Spinal cord (tissue), 10 donors: ENCODE measurements around the gene SMAD5. TPM values are rescaled to one million over a fixed set of nuclear protein-coding genes. Genes with fewer than 3 reads are reported as not detected.
A peak's percentile ranks its signal among the peaks of the same experiment; 100 is the strongest.

Experiments used
- DNase-seq, 6 donors: peaks; one replicate each; pipeline versions ENCODE4 v3.0.0 to v3.0.0-alpha.2; 2013 to 2015; ENCODE audit warnings: low spot score in 6 of 6, low read depth in 4 of 6
- H3K27ac ChIP-seq: one replicate; pipeline ENCODE4 v1.5.1; 2013; ENCODE audit warnings: low read depth, low read length, control low read depth
- H3K27me3 ChIP-seq: one replicate; pipeline ENCODE4 v1.6.1; 2013; ENCODE audit warnings: low read length; ENCODE audit not compliant: control insufficient read depth, insufficient read depth
- H3K36me3 ChIP-seq: one replicate; pipeline ENCODE4 v1.6.1; 2013; ENCODE audit warnings: low read length; ENCODE audit not compliant: control insufficient read depth, insufficient read depth
- H3K4me1 ChIP-seq: one replicate; pipeline ENCODE4 v1.6.1; 2013; ENCODE audit warnings: low read length; ENCODE audit not compliant: control insufficient read depth, insufficient read depth
- H3K4me3 ChIP-seq: one replicate; pipeline ENCODE4 v1.5.1; 2013; ENCODE audit warnings: low read depth, low read length, control low read depth
- H3K9me3 ChIP-seq: one replicate; pipeline ENCODE4 v1.6.1; 2013; ENCODE audit warnings: low read length; ENCODE audit not compliant: control insufficient read depth, insufficient read depth
- WGBS: methylation state at CpG from one replicate; pipeline ENCODE4 v1.1.5; 2013; ENCODE audit warnings: missing lambda C conversion rate; ENCODE audit not compliant: insufficient coverage; 5-methylcytosine and 5-hydroxymethylcytosine counted together
- polyA plus RNA-seq, 2 donors: library from polyadenylated mRNA; unstranded; fragments of 120-200 nt; gene quantifications; one replicate each; pipeline ENCODE4 v1.2.1, GENCODE V29; 2013; ENCODE audit not compliant: insufficient read length in 2 of 2
- total RNA-seq, 2 donors: library from RNA; depleted of rRNA in 1 of 2; stranded (reverse); fragments of 120-200 nt in 1 of 2; fragments of >200 nt in 1 of 2; gene quantifications; one replicate each; pipeline versions ENCODE4 v1.2.3 to v1.2.4, GENCODE V29; 2013 to 2014
- donor health status: healthy.

SMAD5 gene
- total and polyA plus RNA-seq, 4 donors: 30.5 to 89.0 (median 60.0) TPM

- Histone ChIP-seq H3K27me3 (no peaks in the 10 kb centered on the region), H3K27ac (no peak overlapping the region), H3K4me3 (no peak overlapping the region), H3K36me3 (no peaks in the 10 kb centered on the region), H3K4me1 (no peaks in the 10 kb centered on the region), H3K9me3 (no peaks in the 10 kb centered on the region)
- DNase-seq: no peak
These were observed 15.0 kb downstream of the SMAD5 start for GRCh38 chr5:136147632-136148031.

DNA sequence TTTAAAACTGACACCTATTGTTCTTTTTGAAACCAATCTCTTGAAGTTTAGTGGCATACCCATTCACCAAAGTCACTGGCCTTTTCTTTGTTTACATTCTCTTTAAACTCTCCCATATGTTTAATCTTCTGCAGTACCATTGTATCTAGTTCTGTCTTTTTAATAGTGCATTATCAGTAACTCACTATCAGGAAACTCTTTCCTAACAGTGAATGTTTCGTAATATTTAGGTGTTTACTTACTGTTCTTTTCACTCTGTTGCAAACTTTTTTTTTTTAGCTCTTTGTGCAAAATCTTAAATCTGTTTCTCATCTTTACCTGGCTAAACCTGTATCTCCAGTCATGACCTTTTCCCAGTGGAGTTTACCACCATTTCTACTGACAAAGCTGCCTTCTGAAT lies 17.2 kb downstream of the SMAD5 start:
- no peaks in the 10 kb centered on the region for H3K36me3 ChIP-seq
- WGBS: no CpG with 5 or more reads among the region's 1 CpG
- H3K4me3 ChIP-seq: no peak overlapping the region
- H3K4me1 ChIP-seq: no peaks in the 10 kb centered on the region
- H3K27me3 ChIP-seq: no peaks in the 10 kb centered on the region
- no peak for DNase-seq
- H3K27ac ChIP-seq: no peak overlapping the region
- no peaks in the 10 kb centered on the region for H3K9me3 ChIP-seq

GRCh38 chr5:136153581-136154236 lies 21.1 kb downstream of the SMAD5 start:
- no peaks in the 10 kb centered on the region for H3K4me1 ChIP-seq
- 85% methylated on average over 6 of the region's 11 CpGs for WGBS
- DNase-seq: no peak

DNA sequence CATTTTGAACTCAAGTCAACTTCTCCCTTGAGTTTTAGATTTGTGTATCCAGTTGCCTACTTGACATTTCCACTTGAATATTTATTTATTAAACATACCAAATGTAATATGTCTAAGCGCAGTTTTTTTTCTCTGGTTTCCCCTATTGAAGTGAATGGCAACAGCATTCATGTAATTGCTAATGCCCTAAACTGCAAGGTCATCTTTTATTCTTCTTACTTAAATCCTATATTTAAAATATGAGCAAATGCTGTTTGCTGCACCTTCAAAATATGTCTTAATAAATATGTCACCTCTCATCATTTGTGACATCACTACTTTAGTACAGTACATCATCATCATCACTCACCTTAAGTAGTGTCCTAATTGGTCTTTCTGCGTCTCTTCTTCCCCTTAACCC lies 22.4 kb downstream of the SMAD5 start:
- Histone ChIP-seq H3K36me3 (no peaks in the 10 kb centered on the region), H3K27me3 (no peaks in the 10 kb centered on the region), H3K4me1 (no peaks in the 10 kb centered on the region), H3K9me3 (no peaks in the 10 kb centered on the region), H3K4me3 (no peak overlapping the region), H3K27ac (no peak overlapping the region)
- DNase-seq: no peak
- WGBS: 100% methylated on average over 1 of the region's 2 CpGs

More at GRCh38 chr5:136153581-136154236, 21.1 kb downstream of the SMAD5 start:
- H3K4me3 ChIP-seq: no peak overlapping the region
- H3K27me3 ChIP-seq: no peaks in the 10 kb centered on the region
- no peaks in the 10 kb centered on the region for H3K9me3 ChIP-seq
- no peak overlapping the region for H3K27ac ChIP-seq
- no peaks in the 10 kb centered on the region for H3K36me3 ChIP-seq

DNA sequence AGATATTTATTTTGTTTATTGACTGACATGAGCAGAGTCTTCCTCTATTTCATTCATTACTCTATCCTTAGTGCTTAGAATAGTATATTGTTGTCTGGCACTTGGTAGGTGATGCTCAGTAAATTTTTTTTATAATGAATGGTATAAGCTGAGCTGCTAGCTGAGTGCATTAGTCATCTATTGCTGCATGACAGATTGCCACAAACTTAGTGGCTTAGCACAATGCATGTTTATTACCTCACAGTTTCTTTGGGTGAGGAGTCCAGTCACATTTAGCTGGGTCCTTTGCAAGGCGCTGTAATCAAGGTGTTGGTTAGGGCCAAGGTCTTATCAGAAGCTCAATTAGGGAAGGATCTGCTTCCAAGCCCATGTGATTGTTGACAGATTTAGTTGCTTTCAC lies 23.1 kb downstream of the SMAD5 start:
- Histone ChIP-seq H3K9me3 (no peaks in the 10 kb centered on the region), H3K27ac (no peak overlapping the region)
- WGBS: no CpG with 5 or more reads among the region's 1 CpG

GRCh38 chr5:136157514-136157913 lies 24.9 kb downstream of the SMAD5 start:
- Histone ChIP-seq H3K9me3 (no peaks in the 10 kb centered on the region), H3K27me3 (no peaks in the 10 kb centered on the region), H3K4me1 (no peaks in the 10 kb centered on the region), H3K27ac (no peak overlapping the region), H3K36me3 (no peaks in the 10 kb centered on the region), H3K4me3 (no peak overlapping the region)
- DNase-seq: no peak
- WGBS: no CpG with 5 or more reads among the region's 5 CpGs

More for the DNA sequence above, 23.1 kb downstream of the SMAD5 start:
- H3K4me3 ChIP-seq: no peak overlapping the region
- no peaks in the 10 kb centered on the region for H3K27me3 ChIP-seq
- no peaks in the 10 kb centered on the region for H3K4me1 ChIP-seq
- H3K36me3 ChIP-seq: no peaks in the 10 kb centered on the region
- no peak for DNase-seq

- no peak overlapping the region for H3K27ac ChIP-seq
- H3K36me3 ChIP-seq: peaks cover 7% of the 10 kb centered on the region
- peak in 1 of 6 donors; percentile 3 for DNase-seq
- H3K4me3 ChIP-seq: no peak overlapping the region
- H3K9me3 ChIP-seq: no peaks in the 10 kb centered on the region
- no peaks in the 10 kb centered on the region for H3K27me3 ChIP-seq
- no CpG with 5 or more reads among the region's 3 CpGs for WGBS
- no peaks in the 10 kb centered on the region for H3K4me1 ChIP-seq
These were observed 26.8 kb downstream of the SMAD5 start for GRCh38 chr5:136159457-136159856.

- H3K9me3 ChIP-seq: no peaks in the 10 kb centered on the region
- no peak overlapping the region for H3K4me3 ChIP-seq
- H3K4me1 ChIP-seq: no peaks in the 10 kb centered on the region
- peaks cover 7% of the 10 kb centered on the region for H3K36me3 ChIP-seq
- no peak overlapping the region for H3K27ac ChIP-seq
- WGBS: 0% methylated on average over 1 of the region's 4 CpGs
- H3K27me3 ChIP-seq: no peaks in the 10 kb centered on the region
- no peak for DNase-seq
These were observed 29.4 kb downstream of the SMAD5 start for GRCh38 chr5:136162008-136162407.

DNA sequence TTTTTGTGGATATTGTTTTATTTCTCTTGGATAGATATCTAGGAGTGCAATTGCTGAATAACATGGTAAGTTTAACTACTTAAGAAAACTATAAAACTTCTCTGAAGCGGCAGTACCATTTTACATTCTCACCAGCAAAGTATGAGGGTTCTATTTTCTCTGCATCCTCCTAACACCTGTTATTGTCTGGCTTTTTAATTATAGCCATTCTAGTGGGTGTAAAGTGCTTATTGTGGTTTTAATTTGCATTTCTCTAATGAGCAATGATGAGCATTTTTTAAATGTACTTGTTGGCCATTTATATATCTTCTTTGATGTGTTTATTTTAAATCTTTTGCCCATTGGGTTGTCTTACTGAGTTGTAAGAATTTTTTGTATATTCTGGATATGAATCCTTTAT lies 31.6 kb downstream of the SMAD5 start:
- Histone ChIP-seq H3K4me3 (no peak overlapping the region), H3K36me3 (peaks cover 7% of the 10 kb centered on the region), H3K9me3 (no peaks in the 10 kb centered on the region), H3K27ac (no peak overlapping the region), H3K27me3 (no peaks in the 10 kb centered on the region), H3K4me1 (no peaks in the 10 kb centered on the region)
- WGBS: no CpG with 5 or more reads among the region's 1 CpG
- DNase-seq: no peak

- 56% methylated on average over 2 of the region's 4 CpGs for WGBS
- H3K36me3 ChIP-seq: peaks cover 7% of the 10 kb centered on the region
These were observed 34.3 kb downstream of the SMAD5 start for GRCh38 chr5:136166909-136167308.

More at GRCh38 chr5:136166909-136167308, 34.3 kb downstream of the SMAD5 start:
- Histone ChIP-seq H3K4me1 (no peaks in the 10 kb centered on the region), H3K27me3 (no peaks in the 10 kb centered on the region), H3K4me3 (no peak overlapping the region), H3K27ac (no peak overlapping the region), H3K9me3 (no peaks in the 10 kb centered on the region)
- no peak for DNase-seq
